NCI-H82 treated with DMSO at 0.1 percent for 48 hours (cell line): Measurements from ENCODE around the gene ADGRB2.

Source experiments
- DNase-seq: peaks from one replicate; lab custom pipeline; 2025; ENCODE audit not compliant: unreplicated experiment; lab: John Stamatoyannopoulos, UW

The ADGRB2 gene

GRCh38 chr1:31782421-31783410 lies 18.6 kb upstream of the ADGRB2 start:
- no peak for DNase-seq

GRCh38 chr1:31781756-31782371 lies 17.7 kb upstream of the ADGRB2 start:
- DNase-seq: no peak

DNA sequence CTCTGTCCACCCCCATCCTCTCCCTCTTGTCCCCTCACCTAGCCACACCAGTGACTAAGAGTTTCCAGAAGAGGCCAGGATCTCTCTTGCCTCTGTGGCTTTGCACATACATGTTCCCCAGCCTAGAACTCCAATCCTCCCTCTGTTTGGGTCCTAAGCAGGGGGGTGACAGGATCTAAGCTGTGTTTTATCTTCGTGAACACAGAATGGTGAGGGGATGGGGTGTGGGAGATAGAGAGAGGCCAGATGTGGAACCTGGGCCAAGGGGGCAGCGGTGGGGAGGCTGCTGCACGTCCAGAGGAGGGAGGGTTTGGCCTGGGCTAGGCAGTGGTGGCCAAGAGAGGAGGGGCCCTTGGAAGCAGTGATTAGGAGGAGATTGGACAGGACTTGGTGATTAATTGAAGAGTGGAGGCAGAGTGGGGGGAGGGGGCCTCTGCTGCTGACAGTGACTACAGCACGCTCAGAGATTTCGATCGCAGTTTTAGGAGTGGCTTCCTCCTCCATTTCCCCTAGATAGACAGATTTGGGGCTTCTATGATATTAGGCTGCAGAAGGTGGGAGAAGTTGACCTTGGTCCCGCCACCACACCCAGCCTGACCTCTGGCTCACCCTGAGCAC lies 17.1 kb upstream of the ADGRB2 start:
- peak; percentile 60 for DNase-seq

DNA sequence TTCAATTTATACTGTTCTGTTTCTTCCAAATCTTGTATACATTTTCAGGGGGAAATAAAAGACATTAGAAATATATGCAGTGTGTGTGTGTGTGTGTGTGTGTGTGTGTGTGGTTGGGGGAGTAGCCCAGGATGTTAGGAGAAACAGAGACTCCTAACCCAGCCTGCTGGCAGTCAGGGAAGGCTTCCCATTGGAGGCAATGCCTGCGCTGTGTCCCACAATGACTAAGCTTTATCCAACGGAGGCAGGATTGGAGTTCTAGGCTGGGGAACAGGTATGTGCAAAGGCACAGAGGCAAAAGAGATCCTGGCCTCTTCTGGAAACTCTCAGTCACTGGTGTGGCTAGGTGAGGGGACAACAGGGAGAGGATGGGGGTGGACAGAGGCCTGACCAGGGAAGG lies 16.5 kb upstream of the ADGRB2 start:
- no peak for DNase-seq

GRCh38 chr1:31779687-31780086 lies 15.5 kb upstream of the ADGRB2 start:
- no peak for DNase-seq

DNA sequence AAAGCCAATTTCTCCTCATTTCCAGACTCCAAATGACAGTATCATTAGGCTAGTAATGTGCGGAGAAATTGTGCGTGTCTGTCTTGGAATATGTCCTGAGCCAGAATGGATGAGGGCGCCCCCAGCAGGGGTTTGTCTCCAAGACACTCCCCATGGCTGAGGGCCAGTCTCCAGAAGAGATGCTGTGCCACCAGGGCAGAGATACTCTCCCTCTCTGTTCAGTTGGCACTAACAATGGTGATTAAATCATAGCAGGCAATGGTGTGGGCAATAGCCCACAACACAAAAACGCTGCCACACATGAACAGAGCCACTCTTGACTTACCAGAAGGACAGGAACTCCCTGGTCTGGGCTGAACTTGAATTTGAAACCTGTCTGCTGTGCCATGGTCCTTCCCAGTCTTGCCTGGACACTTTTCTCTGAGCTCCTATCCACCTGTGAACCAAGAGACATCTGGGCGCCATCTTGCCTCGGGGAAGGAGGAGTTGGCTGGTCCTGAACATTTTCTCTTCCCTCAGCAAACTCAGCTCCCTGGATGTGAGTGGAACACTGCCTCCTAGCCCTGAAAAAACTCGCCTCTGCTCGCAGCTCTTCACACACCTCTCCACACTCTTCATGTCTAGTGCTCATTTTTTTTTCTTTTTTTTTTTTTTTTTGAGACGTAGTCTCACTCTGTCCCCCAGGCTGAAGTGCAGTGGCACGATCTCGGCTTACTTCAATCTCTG lies 14.8 kb upstream of the ADGRB2 start:
- no peak for DNase-seq

- no peak for DNase-seq
Measured at GRCh38 chr1:31776516-31776915, 12.4 kb upstream of the ADGRB2 start.

GRCh38 chr1:31776032-31776431 lies 11.9 kb upstream of the ADGRB2 start:
- no peak for DNase-seq

DNA sequence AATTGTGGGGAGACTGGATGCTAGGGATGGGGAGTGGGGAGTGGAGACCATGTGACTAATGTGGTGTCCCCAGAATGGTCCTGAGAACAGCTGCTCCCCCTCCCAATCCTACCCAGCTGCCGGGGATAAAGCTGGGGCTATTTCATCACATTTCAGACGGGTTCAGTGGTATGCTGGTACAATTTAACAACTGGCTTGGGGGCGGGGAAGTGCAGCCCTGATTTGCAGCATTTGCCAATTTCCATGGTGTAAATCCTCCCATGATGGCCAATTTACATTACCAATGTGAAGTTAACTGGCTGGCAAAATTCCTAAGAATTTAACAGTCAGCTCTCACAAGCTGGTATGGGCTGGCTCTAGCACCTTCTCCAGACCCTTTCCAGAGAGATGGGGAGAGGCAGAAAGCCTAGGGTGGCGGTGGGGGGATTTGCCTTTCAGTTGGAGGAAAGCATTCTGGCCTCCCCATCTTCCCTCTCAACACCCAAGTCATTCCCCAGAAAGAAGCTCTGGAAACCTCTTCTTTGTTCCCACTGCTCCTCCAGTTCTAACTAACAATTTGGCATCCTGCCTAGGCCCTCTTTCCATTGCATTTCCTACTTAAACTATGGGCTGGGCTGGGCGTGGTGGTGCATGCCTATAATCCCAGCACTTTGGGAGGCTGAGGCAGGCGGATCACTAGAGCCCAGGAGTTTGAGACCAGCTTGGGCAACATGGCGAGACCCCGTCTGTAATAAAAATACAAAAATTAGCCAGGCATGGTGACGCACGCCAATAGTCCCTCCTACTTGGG lies 11.3 kb upstream of the ADGRB2 start:
- DNase-seq: no peak

GRCh38 chr1:31774495-31774894 lies 10.4 kb upstream of the ADGRB2 start:
- no peak for DNase-seq

DNA sequence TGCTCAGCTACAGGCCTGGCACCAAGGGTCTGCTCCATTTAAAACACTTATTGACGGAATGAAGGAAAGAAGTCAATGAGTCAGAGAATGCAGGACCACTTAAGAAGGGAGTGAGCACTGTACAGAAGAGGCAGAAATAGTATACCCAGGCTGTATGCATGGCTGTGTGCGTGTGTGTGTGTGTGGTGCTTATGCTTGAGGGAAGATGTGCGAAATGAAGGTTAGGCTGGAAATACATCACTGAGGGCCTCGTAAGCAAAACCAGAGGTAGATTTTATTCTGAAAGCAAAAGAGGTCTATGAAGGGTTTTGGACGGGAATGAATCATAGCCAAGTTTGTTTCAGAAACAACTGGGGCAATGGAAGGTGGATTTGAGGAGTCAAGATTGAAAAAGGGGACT lies 9.7 kb upstream of the ADGRB2 start:
- DNase-seq: no peak

GRCh38 chr1:31772669-31773248 lies 8.6 kb upstream of the ADGRB2 start:
- DNase-seq: no peak

GRCh38 chr1:31771891-31772668 lies 7.9 kb upstream of the ADGRB2 start:
- no peak for DNase-seq

DNA sequence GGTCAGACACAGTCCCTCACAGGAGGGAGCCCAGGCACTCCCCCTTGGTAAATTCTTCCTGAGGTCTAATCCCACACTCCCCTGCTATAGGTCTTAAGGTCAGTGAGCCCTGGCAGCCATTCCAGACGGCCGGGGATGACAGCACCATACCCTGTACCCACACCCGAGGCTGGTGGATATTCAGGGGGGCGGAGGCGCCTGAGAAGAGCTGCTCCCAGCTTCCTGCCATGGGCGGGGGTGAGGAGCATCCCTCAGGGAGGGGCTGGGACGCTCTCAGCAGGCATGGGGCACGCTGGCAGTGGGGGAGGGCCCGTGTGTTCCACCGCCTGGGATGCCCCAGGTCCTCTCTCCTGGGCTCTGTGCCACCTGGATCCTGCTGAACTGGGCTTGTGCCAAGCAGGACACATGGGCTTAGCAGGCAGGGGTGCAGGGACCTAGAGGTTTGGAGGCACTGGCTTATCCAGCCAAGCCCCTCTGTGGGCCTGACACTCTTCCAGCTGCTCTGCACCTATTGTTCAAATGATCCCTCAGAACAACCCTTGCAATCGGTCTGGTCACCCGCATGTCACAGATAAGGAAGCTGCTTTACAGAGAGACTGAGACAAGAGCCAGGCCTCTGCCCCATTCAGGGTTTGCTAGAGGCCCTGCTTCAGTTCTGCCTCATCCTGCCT lies 5.7 kb upstream of the ADGRB2 start:
- DNase-seq: no peak

- DNase-seq: no peak
Measured at GRCh38 chr1:31768939-31769704, 5.0 kb upstream of the ADGRB2 start.

DNA sequence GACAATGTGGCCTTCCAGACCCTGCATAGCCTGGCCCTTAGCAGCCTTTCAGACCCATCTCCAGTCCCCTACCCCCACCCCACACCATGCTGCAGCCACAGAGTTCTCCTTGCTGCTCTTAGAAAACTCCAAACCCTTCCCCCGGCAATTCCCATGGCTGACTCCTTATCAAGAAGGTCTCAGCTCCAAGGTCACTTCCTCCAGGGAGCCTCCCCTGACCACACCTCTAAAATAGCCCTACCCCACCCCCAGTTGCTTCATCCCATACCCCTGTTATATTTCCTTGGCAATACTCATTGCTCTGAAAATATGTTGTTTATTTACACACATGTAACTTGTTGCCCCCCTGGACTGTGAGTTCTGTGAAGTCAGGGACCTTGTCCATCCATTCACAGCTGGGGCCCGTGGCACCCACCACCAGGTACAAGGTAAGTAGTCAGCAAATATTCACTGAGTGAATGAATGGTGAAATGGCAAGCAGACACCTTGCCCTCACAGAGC lies 4.3 kb upstream of the ADGRB2 start:
- no peak for DNase-seq

DNA sequence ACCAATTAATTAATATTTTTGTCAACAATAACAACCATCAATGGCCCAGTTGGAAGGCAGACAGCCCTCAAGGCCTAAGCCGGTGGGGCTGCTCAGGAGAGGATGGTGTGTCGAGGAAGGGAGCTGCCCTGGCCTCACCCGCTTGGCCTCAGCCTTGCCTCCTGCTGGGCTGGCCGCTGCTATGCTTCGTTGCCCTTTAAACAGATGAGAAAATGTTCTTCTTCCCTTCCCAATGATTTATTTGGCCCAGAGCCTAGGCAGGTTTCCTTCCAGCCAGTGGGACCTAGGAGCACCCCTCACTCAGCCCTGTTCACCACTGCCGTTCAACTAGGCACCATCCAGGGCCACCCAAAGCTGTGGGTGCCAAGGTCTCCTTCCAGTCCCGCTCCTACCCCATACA lies 3.1 kb upstream of the ADGRB2 start:
- no peak for DNase-seq

GRCh38 chr1:31765516-31765915 lies 1.4 kb upstream of the ADGRB2 start:
- DNase-seq: peak; percentile 52
